Activated naive CD4-positive, alpha-beta T cell treated with anti-CD3 and anti-CD28 coated beads, Interleukin-2, amount 50 U/mL, for 16 hours (primary cell): ENCODE measurements around the gene CHRNG.
"Not testable (repeated sequence)": the region's sequence is repeated elsewhere in the genome, so short reads cannot be mapped to it uniquely, and the experiment has no call there.

Experiments used
- DNase-seq: peaks from one replicate; pipeline ENCODE4 v3.0.0-alpha.2; 2020

The CHRNG gene

GRCh38 chr2:232529806-232530547 is 9.5 kb upstream of the CHRNG start:
- no peak for DNase-seq

- DNase-seq = no peak
These were observed 8.7 kb upstream of the CHRNG start for GRCh38 chr2:232530626-232531260.

GRCh38 chr2:232532419-232532818 is 7.1 kb upstream of the CHRNG start:
- DNase-seq = no peak

GRCh38 chr2:232532821-232533220 is 6.7 kb upstream of the CHRNG start:
- not testable (repeated sequence) for DNase-seq

- no peak for DNase-seq
These were observed 5.4 kb upstream of the CHRNG start for GRCh38 chr2:232533944-232534710.

- no peak for DNase-seq
These were observed 4.4 kb upstream of the CHRNG start for GRCh38 chr2:232534940-232535651.

- DNase-seq = no peak
These were observed 3.5 kb upstream of the CHRNG start for GRCh38 chr2:232535761-232536530.

GRCh38 chr2:232537079-232537478 is 2.4 kb upstream of the CHRNG start:
- DNase-seq = no peak

GRCh38 chr2:232537499-232537898 is 2.0 kb upstream of the CHRNG start:
- DNase-seq = no peak

GRCh38 chr2:232538671-232539070 is 821 bp upstream of the CHRNG start:
- no peak for DNase-seq

- DNase-seq = no peak
These were observed 1.0 kb downstream of the CHRNG start for GRCh38 chr2:232540441-232541041.

- DNase-seq = no peak
These were observed 1.9 kb downstream of the CHRNG start for GRCh38 chr2:232541195-232541960.

- DNase-seq = no peak
These were observed 2.6 kb downstream of the CHRNG start for GRCh38 chr2:232541961-232542714.

GRCh38 chr2:232542715-232543467 is 3.4 kb downstream of the CHRNG start:
- DNase-seq = no peak

GRCh38 chr2:232543491-232543890 is 4.0 kb downstream of the CHRNG start:
- no peak for DNase-seq

- DNase-seq = no peak
These were observed 4.6 kb downstream of the CHRNG start for GRCh38 chr2:232543928-232544631.

- DNase-seq = no peak
These were observed 5.2 kb downstream of the CHRNG start for GRCh38 chr2:232544674-232545073.

- no peak for DNase-seq
These were observed 6.3 kb downstream of the CHRNG start for GRCh38 chr2:232545511-232546375.
